Measurements from ENCODE around the gene PRPF4.

DNA sequence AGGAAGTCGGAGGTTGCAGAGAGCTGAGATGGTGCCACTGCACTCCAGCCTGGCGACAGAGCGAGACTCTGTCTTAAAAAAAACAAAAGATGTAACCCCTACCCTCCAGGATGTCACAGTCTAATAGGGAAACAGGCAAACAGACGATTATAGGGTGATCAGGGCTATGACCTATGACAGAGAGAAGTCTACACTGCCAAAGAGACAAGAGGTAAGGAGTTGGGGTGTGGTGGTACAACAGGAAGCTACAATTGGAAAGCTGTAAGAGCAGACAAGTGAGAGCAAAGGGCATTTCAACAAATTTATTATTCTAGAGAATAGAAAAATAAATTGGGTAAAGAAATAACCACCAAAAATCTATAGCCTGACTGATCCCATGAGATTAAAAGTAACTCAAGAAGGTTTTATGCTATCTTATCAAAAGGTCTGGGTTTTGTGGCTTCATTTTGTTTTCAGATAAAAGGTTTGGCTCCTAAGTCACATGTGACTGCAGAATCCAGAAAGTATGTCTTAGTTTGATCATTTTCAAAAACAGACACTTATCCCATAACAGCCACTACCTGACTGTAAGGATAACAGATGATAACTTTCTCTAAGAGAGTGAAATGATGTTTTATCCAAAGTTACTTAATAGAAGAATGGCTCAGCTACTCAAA is 7.4 kb upstream of the PRPF4 start:
- no peak for TF ChIP-seq POLR2AphosphoS2 (conservative IDR thresholded peaks at IDR 0.05; ENCODE audit: low read length)
- TF ChIP-seq, protein P1, sequence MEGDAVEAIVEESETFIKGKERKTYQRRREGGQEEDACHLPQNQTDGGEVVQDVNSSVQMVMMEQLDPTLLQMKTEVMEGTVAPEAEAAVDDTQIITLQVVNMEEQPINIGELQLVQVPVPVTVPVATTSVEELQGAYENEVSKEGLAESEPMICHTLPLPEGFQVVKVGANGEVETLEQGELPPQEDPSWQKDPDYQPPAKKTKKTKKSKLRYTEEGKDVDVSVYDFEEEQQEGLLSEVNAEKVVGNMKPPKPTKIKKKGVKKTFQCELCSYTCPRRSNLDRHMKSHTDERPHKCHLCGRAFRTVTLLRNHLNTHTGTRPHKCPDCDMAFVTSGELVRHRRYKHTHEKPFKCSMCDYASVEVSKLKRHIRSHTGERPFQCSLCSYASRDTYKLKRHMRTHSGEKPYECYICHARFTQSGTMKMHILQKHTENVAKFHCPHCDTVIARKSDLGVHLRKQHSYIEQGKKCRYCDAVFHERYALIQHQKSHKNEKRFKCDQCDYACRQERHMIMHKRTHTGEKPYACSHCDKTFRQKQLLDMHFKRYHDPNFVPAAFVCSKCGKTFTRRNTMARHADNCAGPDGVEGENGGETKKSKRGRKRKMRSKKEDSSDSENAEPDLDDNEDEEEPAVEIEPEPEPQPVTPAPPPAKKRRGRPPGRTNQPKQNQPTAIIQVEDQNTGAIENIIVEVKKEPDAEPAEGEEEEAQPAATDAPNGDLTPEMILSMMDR (IDR thresholded peaks at IDR 0.05): no peak
- no peak for TF ChIP-seq RAD21 (conservative IDR thresholded peaks at IDR 0.05 in 1 of 2, IDR thresholded peaks at IDR 0.05 in 1 of 2)
- TF ChIP-seq KDM1A (IDR thresholded peaks at IDR 0.05; ENCODE audit: low read depth): no peak
- no peak for TF ChIP-seq POLR2A (IDR thresholded peaks at IDR 0.05; ENCODE audit: low read length)
- TF ChIP-seq FOSL2 (IDR thresholded peaks at IDR 0.05): no peak
- no peak for TF ChIP-seq FOSL2 (CRISPR knock-in tag; IDR thresholded peaks at IDR 0.05)
- TF ChIP-seq GATA3 (IDR thresholded peaks at IDR 0.05; ENCODE audit: borderline replicate concordance): no peak
- TF ChIP-seq, protein P2, sequence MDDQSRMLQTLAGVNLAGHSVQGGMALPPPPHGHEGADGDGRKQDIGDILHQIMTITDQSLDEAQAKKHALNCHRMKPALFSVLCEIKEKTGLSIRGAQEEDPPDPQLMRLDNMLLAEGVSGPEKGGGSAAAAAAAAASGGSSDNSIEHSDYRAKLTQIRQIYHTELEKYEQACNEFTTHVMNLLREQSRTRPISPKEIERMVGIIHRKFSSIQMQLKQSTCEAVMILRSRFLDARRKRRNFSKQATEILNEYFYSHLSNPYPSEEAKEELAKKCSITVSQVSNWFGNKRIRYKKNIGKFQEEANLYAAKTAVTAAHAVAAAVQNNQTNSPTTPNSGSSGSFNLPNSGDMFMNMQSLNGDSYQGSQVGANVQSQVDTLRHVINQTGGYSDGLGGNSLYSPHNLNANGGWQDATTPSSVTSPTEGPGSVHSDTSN (IDR thresholded peaks at IDR 0.05): no peak
- TF ChIP-seq RCOR1 (IDR thresholded peaks at IDR 0.05; ENCODE audit: low read depth, low read length): no peak
